GM19438 (cell line): ENCODE results near the gene FBXL4.

Experiments
- ATAC-seq: cut with Tn5 transposase; IDR thresholded peaks from one replicate; pipeline ENCODE4 v1.9.1; 2021; ENCODE audit warnings: low read depth; ENCODE audit not compliant: unreplicated experiment

Gene FBXL4

GRCh38 chr6:98828211-98828788 is 119.4 kb downstream of the FBXL4 start:
- no peak for ATAC-seq

DNA sequence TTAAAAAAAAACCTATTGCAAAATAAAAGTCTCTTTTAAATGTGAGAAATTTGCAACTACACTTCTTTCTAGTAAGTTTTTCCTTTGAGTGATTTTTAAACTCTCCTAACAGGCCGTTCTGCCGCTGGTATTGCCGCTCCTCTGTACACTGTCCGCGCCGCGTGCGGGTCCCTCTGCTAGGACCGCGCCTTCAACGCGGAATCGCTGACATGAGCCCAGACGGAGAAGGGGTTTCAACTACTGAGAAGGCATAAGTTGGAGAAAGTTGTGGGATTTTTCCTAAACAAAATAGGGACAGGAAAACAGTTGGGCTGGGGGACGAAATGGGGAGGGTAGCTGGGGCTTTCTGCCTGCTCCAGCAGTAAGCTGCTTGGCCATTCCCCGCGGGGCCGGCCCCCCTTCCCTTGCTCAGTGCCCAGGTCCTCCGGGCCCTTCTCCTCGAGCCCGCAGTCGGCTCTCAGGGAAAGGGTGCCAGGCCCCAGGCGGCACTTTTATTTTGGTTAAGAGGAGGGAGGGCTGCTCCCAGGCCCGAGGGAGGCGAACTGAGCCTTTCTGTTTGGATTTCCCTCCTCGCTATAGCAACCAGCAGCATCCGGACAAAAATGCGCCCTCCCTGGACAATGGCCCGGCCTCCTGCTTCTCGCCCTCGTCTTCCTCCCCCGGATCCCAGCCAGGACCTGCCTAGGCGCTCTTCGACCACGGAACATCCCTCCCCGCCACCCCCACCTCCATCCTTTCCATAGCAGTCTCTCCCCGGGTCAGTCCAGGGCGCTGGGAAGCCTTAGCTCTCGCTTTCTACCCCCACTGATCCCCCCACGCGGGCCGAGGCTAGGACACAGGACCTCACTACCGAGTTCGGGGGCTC is 120.2 kb downstream of the FBXL4 start:
- no peak for ATAC-seq

GRCh38 chr6:98825600-98826230 is 122.0 kb downstream of the FBXL4 start:
- ATAC-seq = no peak

DNA sequence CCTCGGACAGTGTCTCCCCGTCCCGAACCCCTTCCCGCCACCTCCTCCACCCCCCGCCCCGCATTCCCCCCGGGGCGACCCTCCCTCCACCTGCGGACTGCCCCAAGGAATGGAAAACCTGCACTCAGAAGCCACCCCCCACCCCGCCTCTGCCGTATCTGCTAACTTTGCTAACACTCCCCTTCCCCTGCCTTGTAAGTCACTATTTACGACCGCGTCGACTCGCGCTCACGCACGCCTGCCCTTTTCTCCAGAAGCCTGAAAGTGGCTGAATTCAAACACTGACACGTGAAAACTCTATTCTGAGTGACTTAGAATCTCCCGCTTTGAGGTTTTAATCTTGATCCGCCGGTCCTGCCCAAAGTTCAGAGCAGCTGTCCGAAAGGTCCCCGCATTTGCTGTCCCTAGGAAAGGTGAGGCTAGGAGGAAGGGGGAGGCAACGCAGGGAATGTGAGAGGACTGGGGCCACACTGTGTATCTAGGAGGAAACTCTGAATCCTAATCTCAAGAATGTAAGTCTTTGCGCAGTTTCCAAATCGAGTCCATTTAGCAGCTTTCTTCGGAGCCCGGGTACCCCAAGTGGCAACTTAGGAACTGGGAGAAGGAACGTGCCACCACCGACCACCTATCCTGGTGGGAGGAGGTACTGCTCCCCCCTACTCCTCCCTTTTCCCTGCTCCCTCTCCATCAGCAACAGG is 122.7 kb downstream of the FBXL4 start:
- no peak for ATAC-seq

DNA sequence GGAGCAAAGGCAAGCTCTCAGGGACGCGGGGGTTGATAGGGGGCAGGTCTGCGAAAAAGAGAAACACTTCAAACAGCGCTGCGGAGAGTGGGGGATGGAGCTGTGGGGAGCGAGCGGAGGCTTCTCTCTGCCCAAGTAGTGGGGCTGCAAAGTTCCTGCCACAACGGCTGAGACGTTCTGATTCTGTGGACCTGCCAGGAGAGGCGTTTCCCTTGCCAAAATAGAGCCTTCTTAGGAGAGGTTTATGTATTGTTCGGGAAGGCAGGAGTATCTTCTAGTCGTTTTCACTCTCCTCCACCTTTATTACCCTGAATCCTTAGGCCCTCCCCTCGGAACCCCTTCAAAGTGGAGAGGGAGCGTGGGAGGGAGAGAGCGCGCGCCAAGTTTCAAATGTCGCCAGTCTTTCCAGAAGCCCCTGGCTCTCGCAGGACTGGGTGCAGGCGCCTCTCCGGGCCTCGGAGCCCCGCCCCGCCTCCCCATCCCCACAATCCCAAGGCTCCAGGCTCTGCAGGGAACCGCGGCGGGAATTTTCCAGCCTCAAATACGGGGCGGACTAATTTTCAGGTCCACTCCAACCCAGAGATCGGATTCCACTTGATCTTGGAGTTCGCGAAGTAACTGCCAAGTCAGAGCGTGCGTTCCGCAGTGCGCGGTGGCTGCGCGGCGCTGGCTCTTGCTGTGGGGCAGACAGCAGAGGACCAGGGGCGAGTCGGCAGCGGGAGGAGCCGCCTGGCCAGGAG is 123.4 kb downstream of the FBXL4 start:
- ATAC-seq = no peak

DNA sequence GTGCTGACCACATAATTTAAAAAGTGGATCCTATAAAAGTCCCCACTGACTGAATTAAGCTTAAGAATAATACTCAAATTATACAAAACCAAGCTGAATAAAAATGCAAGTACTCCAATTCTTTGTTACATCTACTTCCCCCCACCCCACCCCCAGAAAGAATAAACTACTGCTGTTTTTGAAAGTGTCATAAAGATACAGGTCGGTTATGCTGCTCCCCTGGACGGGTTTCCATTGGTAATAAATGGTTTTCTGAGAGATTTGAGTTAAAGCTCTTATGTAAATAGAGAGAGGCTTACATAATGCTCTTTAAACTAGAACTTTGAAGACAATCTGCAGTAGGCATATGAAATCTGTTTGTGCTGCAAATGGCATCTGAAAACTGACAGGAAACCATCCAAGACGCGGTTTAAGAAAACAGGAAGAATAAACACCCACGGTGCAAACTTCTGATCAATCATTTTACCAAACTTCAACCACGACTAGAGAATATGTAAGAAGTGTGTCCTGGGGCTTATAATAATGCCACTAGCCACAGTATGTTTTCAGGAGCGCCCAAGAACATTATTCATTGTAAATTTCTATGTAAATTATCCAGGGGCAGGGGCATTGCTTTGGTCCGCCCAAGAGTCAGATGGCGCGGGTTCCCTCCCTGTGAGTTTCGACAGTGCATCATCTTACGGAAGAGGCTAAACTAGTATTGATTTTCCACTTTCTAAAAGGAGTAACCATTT is 124.2 kb downstream of the FBXL4 start:
- ATAC-seq = no peak

DNA sequence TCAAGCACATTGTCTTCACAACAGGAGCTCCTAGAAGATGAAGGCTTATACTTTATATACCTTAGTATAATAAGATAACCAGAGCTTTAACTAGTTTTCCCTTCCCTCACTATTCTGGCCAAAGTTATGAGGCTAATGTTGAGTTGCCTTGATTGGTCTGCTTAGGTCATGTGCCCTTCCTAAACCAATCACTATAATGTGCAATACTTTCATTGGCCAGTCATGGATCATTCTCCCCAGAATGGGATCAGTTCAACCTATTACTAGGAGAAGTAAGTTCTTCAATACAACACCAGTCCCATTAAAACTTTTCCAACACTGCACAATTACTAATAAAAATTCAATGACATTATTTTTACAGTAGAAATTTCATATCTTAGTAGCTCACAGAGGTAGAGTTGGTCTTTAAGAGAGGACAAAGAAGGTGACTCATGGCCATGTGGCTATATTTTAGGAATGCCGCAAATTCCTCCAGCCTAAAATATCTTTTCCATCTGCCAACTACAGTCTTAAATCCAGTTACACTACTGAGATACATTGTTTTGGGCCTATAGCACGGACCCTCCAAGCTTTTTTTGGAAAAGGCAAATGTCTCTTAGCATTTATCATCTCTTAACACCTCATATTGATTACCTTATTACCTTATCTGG is 125.9 kb downstream of the FBXL4 start:
- no peak for ATAC-seq
